ENCODE results near the gene BRD3. TPM values are rescaled to one million over a fixed set of nuclear protein-coding genes. Genes with fewer than 3 reads are reported as not detected.

BRD3 gene
- total RNA-seq, 1 experiment from 2014 or later: 61.6 TPM

DNA sequence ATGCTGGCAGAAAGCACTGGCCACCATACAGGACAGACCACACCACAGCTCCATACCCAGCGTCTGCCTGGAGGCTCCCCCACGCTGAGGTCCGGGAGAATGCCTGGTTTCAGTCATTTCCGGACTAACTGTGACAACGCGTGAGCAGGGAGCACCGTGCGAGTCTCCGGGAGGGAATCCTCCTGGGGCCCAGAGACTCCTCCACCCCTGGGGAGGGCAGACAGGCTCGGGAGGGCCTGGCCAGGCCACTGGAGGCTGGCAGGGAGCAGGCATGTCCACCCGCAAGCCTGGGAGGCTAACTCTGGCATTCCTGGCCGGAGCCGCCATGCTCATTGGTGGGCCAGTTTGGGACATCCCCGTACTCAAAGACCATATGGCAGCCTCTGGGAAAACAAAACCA is 36.0 kb downstream of the BRD3 start:
- no peak overlapping the region for H3K4me3 ChIP-seq (ENCODE audit: low read depth, low read length, poor library complexity, severe bottlenecking)
- no peaks in the 10 kb centered on the region for H3K9me3 ChIP-seq (ENCODE audit: low read depth, low read length, poor library complexity, severe bottlenecking)
- no peaks in the 10 kb centered on the region for H3K4me1 ChIP-seq (ENCODE audit: insufficient read depth, low read length, poor library complexity, severe bottlenecking)
- TF ChIP-seq CTCF (conservative IDR thresholded peaks at IDR 0.05; ENCODE audit: low read depth, low read length): no peak
- TF ChIP-seq EZH2 (IDR thresholded peaks at IDR 0.05; ENCODE audit: borderline replicate concordance, low read depth, low read length, poor library complexity, severe bottlenecking): no peak
- DNase-seq (ENCODE audit: low spot score): no peak
- H3K27me3 ChIP-seq (replicated peaks; ENCODE audit: insufficient read depth, low read depth, low read length, poor library complexity): no peaks in the 10 kb centered on the region
- POLR2A ChIA-PET (ENCODE audit: low non-redundant PET): no interaction called here
- intact Hi-C loops (cut with micrococcal nuclease; ENCODE audit: unreplicated experiment): no loop called here
- BruUV-seq (replicated peaks): TSS peak; percentile 51
- CTCF ChIA-PET: no interaction called here
- H3K27ac ChIP-seq (ENCODE audit: low read depth, low read length, poor library complexity, severe bottlenecking): no peak overlapping the region
- peaks cover 62% of the 10 kb centered on the region for H3K36me3 ChIP-seq (ENCODE audit: insufficient read depth, low read length, poor library complexity, severe bottlenecking)

DNA sequence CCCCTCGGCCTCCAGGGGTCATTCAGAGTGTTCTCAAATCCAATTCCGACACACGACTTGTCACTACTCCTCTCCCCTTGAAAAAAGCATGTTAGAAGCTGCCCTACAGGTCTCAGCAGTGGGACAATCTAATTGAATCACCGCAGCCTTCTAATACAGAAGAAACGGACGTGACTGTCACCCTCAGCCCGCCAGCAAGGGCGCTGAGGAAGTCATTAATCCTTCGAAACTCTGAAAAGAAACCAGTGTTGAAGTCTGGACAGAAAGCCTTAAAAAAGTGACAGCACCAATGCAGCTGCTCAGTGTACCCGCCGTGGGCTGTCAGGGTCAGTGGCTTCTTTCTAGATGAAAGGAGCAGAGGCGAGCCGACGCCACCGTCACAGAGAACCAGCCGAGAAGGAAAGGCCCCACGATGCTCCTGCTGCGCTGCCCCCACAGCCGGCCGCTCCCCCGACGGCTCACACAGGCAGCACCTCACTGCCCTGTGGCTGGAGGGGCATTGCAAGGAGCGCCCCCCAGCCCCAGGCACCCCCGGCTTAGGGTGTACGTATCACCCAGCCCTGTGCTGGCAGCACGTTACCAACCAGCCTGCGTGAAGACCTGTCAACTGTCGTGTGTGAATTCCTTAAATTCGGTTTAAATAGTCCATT is 36.9 kb downstream of the BRD3 start:
- intact Hi-C loops (cut with micrococcal nuclease; ENCODE audit: unreplicated experiment): no loop called here
- Histone ChIP-seq H3K27me3 (replicated peaks; ENCODE audit: insufficient read depth, low read depth, low read length, poor library complexity) (no peaks in the 10 kb centered on the region), H3K4me1 (ENCODE audit: insufficient read depth, low read length, poor library complexity, severe bottlenecking) (no peaks in the 10 kb centered on the region), H3K9me3 (ENCODE audit: low read depth, low read length, poor library complexity, severe bottlenecking) (no peaks in the 10 kb centered on the region), H3K27ac (ENCODE audit: low read depth, low read length, poor library complexity, severe bottlenecking) (no peak overlapping the region), H3K4me3 (ENCODE audit: low read depth, low read length, poor library complexity, severe bottlenecking) (no peak overlapping the region), H3K36me3 (ENCODE audit: insufficient read depth, low read length, poor library complexity, severe bottlenecking) (peaks cover 57% of the 10 kb centered on the region)
- no peak for DNase-seq (ENCODE audit: low spot score)
- no peak for TF ChIP-seq CTCF (conservative IDR thresholded peaks at IDR 0.05; ENCODE audit: low read depth, low read length)
- TF ChIP-seq EZH2 (IDR thresholded peaks at IDR 0.05; ENCODE audit: borderline replicate concordance, low read depth, low read length, poor library complexity, severe bottlenecking): no peak
- ChIA-PET CTCF (no interaction called here), POLR2A (ENCODE audit: low non-redundant PET) (no interaction called here)
- no TSS peak for BruUV-seq (replicated peaks)

GRCh38 chr9:134029248-134030226 is 38.3 kb downstream of the BRD3 start:
- no peaks in the 10 kb centered on the region for H3K9me3 ChIP-seq (ENCODE audit: low read depth, low read length, poor library complexity, severe bottlenecking)
- H3K27me3 ChIP-seq (replicated peaks; ENCODE audit: insufficient read depth, low read depth, low read length, poor library complexity): no peaks in the 10 kb centered on the region
- no TSS peak for BruUV-seq (replicated peaks)
- ChIA-PET CTCF (no interaction called here), POLR2A (ENCODE audit: low non-redundant PET) (no interaction called here)
- TF ChIP-seq EZH2 (IDR thresholded peaks at IDR 0.05; ENCODE audit: borderline replicate concordance, low read depth, low read length, poor library complexity, severe bottlenecking): no peak
- TF ChIP-seq CTCF (conservative IDR thresholded peaks at IDR 0.05; ENCODE audit: low read depth, low read length): no peak
- DNase-seq (ENCODE audit: low spot score): no peak
- peaks cover 44% of the 10 kb centered on the region for H3K36me3 ChIP-seq (ENCODE audit: insufficient read depth, low read length, poor library complexity, severe bottlenecking)
- intact Hi-C loops (cut with micrococcal nuclease; ENCODE audit: unreplicated experiment): loop anchor here (2.0 kb wide), 1 partner anchor 39 kb away; the partner anchor contains the start of gene BRD3
- H3K4me3 ChIP-seq (ENCODE audit: low read depth, low read length, poor library complexity, severe bottlenecking): no peak overlapping the region
- H3K27ac ChIP-seq (ENCODE audit: low read depth, low read length, poor library complexity, severe bottlenecking): no peak overlapping the region
- H3K4me1 ChIP-seq (ENCODE audit: insufficient read depth, low read length, poor library complexity, severe bottlenecking): no peaks in the 10 kb centered on the region

All from A673 (cell line).